ENCODE measurements around the gene NFASC.

NFASC gene

GRCh38 chr1:205060746-205061145 lies 190.1 kb downstream of the NFASC start:
- Histone ChIP-seq H3K27me3 (ENCODE audit: control insufficient read depth in 1 of 2, insufficient read depth in 2 of 2, low read length in 2 of 2) (no peaks in the 10 kb centered on the region), H3K4me1 (ENCODE audit: control insufficient read depth, insufficient read depth, low read length) (peaks cover 2% of the 10 kb centered on the region), H3K27ac (ENCODE audit: low read length) (no peak overlapping the region), H3K4me3 (ENCODE audit: low read length in 2 of 2) (no peak overlapping the region), H3K9me3 (ENCODE audit: control insufficient read depth in 2 of 2, low read length in 2 of 2) (no peaks in the 10 kb centered on the region), H3K36me3 (ENCODE audit: control insufficient read depth in 2 of 2, insufficient read depth in 2 of 2, low read length in 2 of 2) (no peaks in the 10 kb centered on the region), H3K9ac (ENCODE audit: low read length in 2 of 2) (no peak overlapping the region)

GRCh38 chr1:205061227-205061626 lies 190.6 kb downstream of the NFASC start:
- no peak overlapping the region for H3K4me3 ChIP-seq (ENCODE audit: low read length in 2 of 2)
- H3K36me3 ChIP-seq (ENCODE audit: control insufficient read depth in 2 of 2, insufficient read depth in 2 of 2, low read length in 2 of 2) = no peaks in the 10 kb centered on the region
- no peak overlapping the region for H3K27ac ChIP-seq (ENCODE audit: low read length)
- H3K4me1 ChIP-seq (ENCODE audit: control insufficient read depth, insufficient read depth, low read length) = peaks cover 2% of the 10 kb centered on the region
- no peaks in the 10 kb centered on the region for H3K9me3 ChIP-seq (ENCODE audit: control insufficient read depth in 2 of 2, low read length in 2 of 2)
- no peaks in the 10 kb centered on the region for H3K27me3 ChIP-seq (ENCODE audit: control insufficient read depth in 1 of 2, insufficient read depth in 2 of 2, low read length in 2 of 2)
- no peak overlapping the region for H3K9ac ChIP-seq (ENCODE audit: low read length in 2 of 2)

GRCh38 chr1:205061665-205062069 lies 191.0 kb downstream of the NFASC start:
- peaks cover 2% of the 10 kb centered on the region for H3K4me1 ChIP-seq (ENCODE audit: control insufficient read depth, insufficient read depth, low read length)
- no peak overlapping the region for H3K9ac ChIP-seq (ENCODE audit: low read length in 2 of 2)
- no peaks in the 10 kb centered on the region for H3K9me3 ChIP-seq (ENCODE audit: control insufficient read depth in 2 of 2, low read length in 2 of 2)
- H3K27me3 ChIP-seq (ENCODE audit: control insufficient read depth in 1 of 2, insufficient read depth in 2 of 2, low read length in 2 of 2) = no peaks in the 10 kb centered on the region
- no peak overlapping the region for H3K27ac ChIP-seq (ENCODE audit: low read length)
- no peaks in the 10 kb centered on the region for H3K36me3 ChIP-seq (ENCODE audit: control insufficient read depth in 2 of 2, insufficient read depth in 2 of 2, low read length in 2 of 2)
- H3K4me3 ChIP-seq (ENCODE audit: low read length in 2 of 2) = no peak overlapping the region

GRCh38 chr1:205062319-205062718 lies 191.7 kb downstream of the NFASC start:
- Histone ChIP-seq H3K4me3 (ENCODE audit: low read length in 2 of 2) (no peak overlapping the region), H3K9ac (ENCODE audit: low read length in 2 of 2) (no peak overlapping the region), H3K27ac (ENCODE audit: low read length) (no peak overlapping the region), H3K4me1 (ENCODE audit: control insufficient read depth, insufficient read depth, low read length) (peaks cover 2% of the 10 kb centered on the region), H3K36me3 (ENCODE audit: control insufficient read depth in 2 of 2, insufficient read depth in 2 of 2, low read length in 2 of 2) (no peaks in the 10 kb centered on the region), H3K9me3 (ENCODE audit: control insufficient read depth in 2 of 2, low read length in 2 of 2) (no peaks in the 10 kb centered on the region), H3K27me3 (ENCODE audit: control insufficient read depth in 1 of 2, insufficient read depth in 2 of 2, low read length in 2 of 2) (no peaks in the 10 kb centered on the region)

- Histone ChIP-seq H3K27ac (ENCODE audit: low read length) (no peak overlapping the region), H3K27me3 (ENCODE audit: control insufficient read depth in 1 of 2, insufficient read depth in 2 of 2, low read length in 2 of 2) (no peaks in the 10 kb centered on the region), H3K9me3 (ENCODE audit: control insufficient read depth in 2 of 2, low read length in 2 of 2) (no peaks in the 10 kb centered on the region), H3K4me3 (ENCODE audit: low read length in 2 of 2) (no peak overlapping the region), H3K4me1 (ENCODE audit: control insufficient read depth, insufficient read depth, low read length) (peaks cover 2% of the 10 kb centered on the region), H3K36me3 (ENCODE audit: control insufficient read depth in 2 of 2, insufficient read depth in 2 of 2, low read length in 2 of 2) (no peaks in the 10 kb centered on the region), H3K9ac (ENCODE audit: low read length in 2 of 2) (no peak overlapping the region)
Measured at GRCh38 chr1:205062895-205063294, 192.2 kb downstream of the NFASC start.

- no peak overlapping the region for H3K4me3 ChIP-seq (ENCODE audit: low read length in 2 of 2)
- no peaks in the 10 kb centered on the region for H3K36me3 ChIP-seq (ENCODE audit: control insufficient read depth in 2 of 2, insufficient read depth in 2 of 2, low read length in 2 of 2)
- H3K4me1 ChIP-seq (ENCODE audit: control insufficient read depth, insufficient read depth, low read length) = peaks cover 2% of the 10 kb centered on the region
- no peaks in the 10 kb centered on the region for H3K27me3 ChIP-seq (ENCODE audit: control insufficient read depth in 1 of 2, insufficient read depth in 2 of 2, low read length in 2 of 2)
- H3K27ac ChIP-seq (ENCODE audit: low read length) = no peak overlapping the region
- no peaks in the 10 kb centered on the region for H3K9me3 ChIP-seq (ENCODE audit: control insufficient read depth in 2 of 2, low read length in 2 of 2)
- H3K9ac ChIP-seq (ENCODE audit: low read length in 2 of 2) = no peak overlapping the region
Measured at GRCh38 chr1:205064301-205064700, 193.6 kb downstream of the NFASC start.

- Histone ChIP-seq H3K27me3 (ENCODE audit: control insufficient read depth in 1 of 2, insufficient read depth in 2 of 2, low read length in 2 of 2) (no peaks in the 10 kb centered on the region), H3K4me1 (ENCODE audit: control insufficient read depth, insufficient read depth, low read length) (peaks cover 2% of the 10 kb centered on the region), H3K9ac (ENCODE audit: low read length in 2 of 2) (no peak overlapping the region), H3K36me3 (ENCODE audit: control insufficient read depth in 2 of 2, insufficient read depth in 2 of 2, low read length in 2 of 2) (no peaks in the 10 kb centered on the region), H3K4me3 (ENCODE audit: low read length in 2 of 2) (no peak overlapping the region), H3K27ac (ENCODE audit: low read length) (no peak overlapping the region), H3K9me3 (ENCODE audit: control insufficient read depth in 2 of 2, low read length in 2 of 2) (no peaks in the 10 kb centered on the region)
Measured at GRCh38 chr1:205064741-205065316, 194.2 kb downstream of the NFASC start.

- no peaks in the 10 kb centered on the region for H3K27me3 ChIP-seq (ENCODE audit: control insufficient read depth in 1 of 2, insufficient read depth in 2 of 2, low read length in 2 of 2)
- H3K36me3 ChIP-seq (ENCODE audit: control insufficient read depth in 2 of 2, insufficient read depth in 2 of 2, low read length in 2 of 2) = no peaks in the 10 kb centered on the region
- no peak overlapping the region for H3K9ac ChIP-seq (ENCODE audit: low read length in 2 of 2)
- H3K4me3 ChIP-seq (ENCODE audit: low read length in 2 of 2) = no peak overlapping the region
- no peak overlapping the region for H3K27ac ChIP-seq (ENCODE audit: low read length)
- H3K9me3 ChIP-seq (ENCODE audit: control insufficient read depth in 2 of 2, low read length in 2 of 2) = no peaks in the 10 kb centered on the region
- peaks cover 2% of the 10 kb centered on the region for H3K4me1 ChIP-seq (ENCODE audit: control insufficient read depth, insufficient read depth, low read length)
Measured at GRCh38 chr1:205065666-205066065, 195.0 kb downstream of the NFASC start.

GRCh38 chr1:205066141-205066818 lies 195.6 kb downstream of the NFASC start:
- Histone ChIP-seq H3K27ac (ENCODE audit: low read length) (no peak overlapping the region), H3K4me1 (ENCODE audit: control insufficient read depth, insufficient read depth, low read length) (peaks cover 2% of the 10 kb centered on the region), H3K9ac (ENCODE audit: low read length in 2 of 2) (no peak overlapping the region), H3K4me3 (ENCODE audit: low read length in 2 of 2) (no peak overlapping the region), H3K9me3 (ENCODE audit: control insufficient read depth in 2 of 2, low read length in 2 of 2) (no peaks in the 10 kb centered on the region), H3K36me3 (ENCODE audit: control insufficient read depth in 2 of 2, insufficient read depth in 2 of 2, low read length in 2 of 2) (no peaks in the 10 kb centered on the region), H3K27me3 (ENCODE audit: control insufficient read depth in 1 of 2, insufficient read depth in 2 of 2, low read length in 2 of 2) (no peaks in the 10 kb centered on the region)

GRCh38 chr1:205067031-205067430 lies 196.4 kb downstream of the NFASC start:
- no peaks in the 10 kb centered on the region for H3K27me3 ChIP-seq (ENCODE audit: control insufficient read depth in 1 of 2, insufficient read depth in 2 of 2, low read length in 2 of 2)
- no peak overlapping the region for H3K27ac ChIP-seq (ENCODE audit: low read length)
- no peaks in the 10 kb centered on the region for H3K36me3 ChIP-seq (ENCODE audit: control insufficient read depth in 2 of 2, insufficient read depth in 2 of 2, low read length in 2 of 2)
- H3K4me3 ChIP-seq (ENCODE audit: low read length in 2 of 2) = no peak overlapping the region
- no peak overlapping the region for H3K9ac ChIP-seq (ENCODE audit: low read length in 2 of 2)
- no peaks in the 10 kb centered on the region for H3K4me1 ChIP-seq (ENCODE audit: control insufficient read depth, insufficient read depth, low read length)
- H3K9me3 ChIP-seq (ENCODE audit: control insufficient read depth in 2 of 2, low read length in 2 of 2) = no peaks in the 10 kb centered on the region

- H3K27ac ChIP-seq (ENCODE audit: low read length) = no peak overlapping the region
- no peaks in the 10 kb centered on the region for H3K4me1 ChIP-seq (ENCODE audit: control insufficient read depth, insufficient read depth, low read length)
- H3K36me3 ChIP-seq (ENCODE audit: control insufficient read depth in 2 of 2, insufficient read depth in 2 of 2, low read length in 2 of 2) = no peaks in the 10 kb centered on the region
- H3K9me3 ChIP-seq (ENCODE audit: control insufficient read depth in 2 of 2, low read length in 2 of 2) = no peaks in the 10 kb centered on the region
- H3K4me3 ChIP-seq (ENCODE audit: low read length in 2 of 2) = no peak overlapping the region
- H3K27me3 ChIP-seq (ENCODE audit: control insufficient read depth in 1 of 2, insufficient read depth in 2 of 2, low read length in 2 of 2) = no peaks in the 10 kb centered on the region
- H3K9ac ChIP-seq (ENCODE audit: low read length in 2 of 2) = no peak overlapping the region
Measured at GRCh38 chr1:205068001-205068400, 197.3 kb downstream of the NFASC start.

Data from stomach smooth muscle (tissue), 2 donors.